GM23338 (cell line): ENCODE data around the gene TERT. TPM values are rescaled to one million over a fixed set of nuclear protein-coding genes. Genes with fewer than 3 reads are reported as not detected.

Experiments
- ATAC-seq: fragments of 200-7000 bp; cut with Tn5 transposase; 3 replicates; pipeline ENCODE4 v1.9.1; 2020
- DNase-seq: peaks from one replicate; pipeline ENCODE4 v3.0.0-alpha.2; 2015; ENCODE audit warnings: low spot score
- H2AFZ ChIP-seq: fragments of 200-600 bp; sonication (generic); 2 replicates; pipeline ENCODE4 v1.8.0; 2016; ENCODE audit warnings: antibody characterized with exemption, mild to moderate bottlenecking, moderate library complexity
- H3F3A ChIP-seq: fragments of 200-600 bp; sonication (generic); replicated peaks from 2 replicates; pipeline ENCODE4 v1.8.0; 2017; ENCODE audit warnings: antibody characterized with exemption, mixed run types, low read depth
- H3K27ac ChIP-seq: fragments of 200-600 bp; sonication (generic); 2 replicates; pipeline ENCODE4 v1.6.1; 2016; ENCODE audit warnings: low read depth
- H3K27me3 ChIP-seq: fragments of 200-600 bp; sonication (generic); 2 replicates; pipeline ENCODE4 v1.8.0; 2016; ENCODE audit warnings: mild to moderate bottlenecking, mixed run types, moderate library complexity; ENCODE audit not compliant: insufficient read depth
- H3K36me3 ChIP-seq: fragments of 200-600 bp; sonication (generic); 2 replicates; pipeline ENCODE4 v1.8.0; 2016; ENCODE audit warnings: mild to moderate bottlenecking; ENCODE audit not compliant: insufficient read depth
- H3K4me1 ChIP-seq: fragments of 200-600 bp; sonication (generic); 2 replicates; pipeline ENCODE4 v1.8.0; 2016; ENCODE audit warnings: mild to moderate bottlenecking, moderate library complexity; ENCODE audit not compliant: insufficient read depth
- H3K4me2 ChIP-seq: fragments of 200-600 bp; sonication (generic); 2 replicates; pipeline ENCODE4 v1.7.1; 2017; ENCODE audit warnings: mixed run types
- H3K4me3 ChIP-seq: fragments of 200-600 bp; sonication (generic); 2 replicates; pipeline ENCODE4 v1.6.1; 2016; ENCODE audit warnings: mixed run types
- H3K79me2 ChIP-seq: fragments of 200-600 bp; sonication (generic); replicated peaks from 2 replicates; pipeline ENCODE4 v1.8.0; 2017; ENCODE audit warnings: mild to moderate bottlenecking; ENCODE audit not compliant: insufficient read depth
- H3K9me2 ChIP-seq: fragments of 200-600 bp; sonication (generic); 2 replicates; pipeline ENCODE4 v1.8.0; 2017; ENCODE audit not compliant: insufficient read depth
- H4K20me1 ChIP-seq: fragments of 200-600 bp; sonication (generic); replicated peaks from 2 replicates; pipeline ENCODE4 v1.8.0; 2017; ENCODE audit warnings: mild to moderate bottlenecking; ENCODE audit not compliant: insufficient read depth
- H3K27ac Mint-ChIP-seq: 2 replicates; pipeline ENCODE4 v1.8.0; 2020; ENCODE audit warnings: inconsistent platforms, mild to moderate bottlenecking, moderate library complexity, mixed read lengths
- H3K27me3 Mint-ChIP-seq: 3 replicates; pipeline ENCODE4 v1.8.0; 2022; ENCODE audit warnings: low read depth, mild to moderate bottlenecking, moderate library complexity, mixed read lengths, inconsistent platforms; ENCODE audit not compliant: insufficient read depth, poor library complexity
- H3K36me3 Mint-ChIP-seq: 3 replicates; pipeline ENCODE4 v1.8.0; 2021; ENCODE audit warnings: low read depth, mild to moderate bottlenecking, inconsistent platforms, moderate library complexity, mixed read lengths
- H3K4me1 Mint-ChIP-seq: 3 replicates; pipeline ENCODE4 v1.8.0; 2020; ENCODE audit warnings: mild to moderate bottlenecking, inconsistent platforms, mixed read lengths
- H3K4me3 Mint-ChIP-seq: 3 replicates; pipeline ENCODE4 v1.8.0; 2021; ENCODE audit warnings: moderate library complexity, mild to moderate bottlenecking, inconsistent platforms, mixed read lengths
- H3K9me3 Mint-ChIP-seq: 3 replicates; pipeline ENCODE4 v1.8.0; 2020; ENCODE audit warnings: moderate library complexity, mild to moderate bottlenecking, inconsistent platforms, mixed read lengths
- CREB1 ChIP-seq: fragments of 250-450 bp; sonication (Bioruptor Pico); IDR thresholded peaks from 2 replicates; pipeline ENCODE4 v1.5.0; 2020; ENCODE audit warnings: low read depth, mild to moderate bottlenecking, moderate library complexity
- EZH2phosphoT487 ChIP-seq: fragments of 200-600 bp; sonication (generic); IDR thresholded peaks from one replicate; pipeline ENCODE4 v1.8.1; 2018; ENCODE audit warnings: antibody characterized with exemption; ENCODE audit not compliant: unreplicated experiment
- polyA plus RNA-seq: library from polyadenylated mRNA; unstranded; fragments of >200 nt; fragmentation: Nextera tagmentation; extraction: Ambion mirVana; gene quantifications from 2 replicates; pipeline ENCODE4 v1.2.1, GENCODE V29; 2016
- total RNA-seq: library from RNA; depleted of rRNA; stranded (reverse); fragments of >200 nt; shearing (Covaris generic); gene quantifications from 2 replicates; pipeline ENCODE4 v1.2.3, GENCODE V29; 2014
- TF ChIP-seq, protein P1 (sequence below): fragments of 250-450 bp; sonication (Bioruptor Pico); IDR thresholded peaks from 2 replicates; pipeline ENCODE4 v1.5.0; 2020; ENCODE audit warnings: mild to moderate bottlenecking, moderate library complexity

The TERT gene
- total and polyA plus RNA-seq, 2 experiments from 2014 or later: 9.8 to 46.4 TPM

DNA sequence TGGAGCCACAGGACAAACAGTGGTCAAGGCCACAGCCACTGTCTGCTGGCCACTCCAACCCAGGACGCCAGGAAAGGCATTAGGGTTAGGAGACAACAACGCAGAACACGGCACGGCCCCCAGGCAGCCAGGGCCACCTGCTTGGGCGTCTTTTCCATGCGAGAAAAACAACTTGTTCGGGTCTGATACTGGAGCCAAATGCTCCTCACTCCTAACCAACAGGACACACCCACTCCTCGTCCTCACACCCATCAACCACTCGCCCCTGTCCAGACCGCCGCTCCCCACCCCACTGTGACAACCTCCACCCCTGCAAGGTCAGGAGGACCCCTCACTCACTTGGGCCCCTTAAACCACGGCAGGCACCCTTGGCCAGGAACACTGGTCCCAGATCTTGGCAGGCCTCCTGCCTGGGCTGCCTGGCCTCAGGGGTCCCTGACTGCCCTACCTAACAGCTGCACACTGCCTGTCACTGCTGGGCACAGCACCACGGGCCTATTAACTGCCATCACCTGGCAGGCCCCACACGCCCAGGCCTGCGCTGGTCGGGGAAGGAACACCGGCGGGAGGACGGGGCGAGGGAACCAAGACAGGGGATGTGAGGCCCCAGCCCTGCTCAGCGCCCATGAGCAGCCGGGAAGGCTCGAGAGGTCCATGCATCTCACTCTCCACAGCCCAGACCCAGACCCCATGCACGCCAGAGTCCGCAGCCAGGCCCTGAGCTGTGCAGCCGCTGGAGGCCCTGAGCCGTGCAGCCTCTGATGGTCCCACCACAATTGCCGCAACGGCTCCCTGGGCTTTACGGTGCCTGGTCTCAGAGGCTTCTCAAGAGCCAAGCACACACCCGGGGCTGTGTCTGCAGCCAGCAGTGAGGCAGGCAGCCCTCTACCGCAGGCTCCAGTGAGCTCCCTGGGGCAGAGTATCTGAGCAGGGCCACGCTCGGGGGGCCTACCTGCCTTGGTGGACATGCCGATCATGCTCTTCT lies 36.3 kb upstream of the TERT start:
- DNase-seq: no peak
- Mint-ChIP-seq H3K9me3 (no peaks in the 10 kb centered on the region; the same call in 1 of the 3 replicates), H3K4me1 (peaks cover 8% of the 10 kb centered on the region; the same call in 1 of the 3 replicates), H3K36me3 (peaks cover 82% of the 10 kb centered on the region), H3K4me3 (no peak overlapping the region), H3K27me3 (peaks cover 14% of the 10 kb centered on the region), H3K27ac (no peak overlapping the region)
- Histone ChIP-seq H3K4me2 (no peak overlapping the region), H3F3A (no peaks in the 10 kb centered on the region), H3K27ac (no peak overlapping the region), H2AFZ (no peak overlapping the region), H3K79me2 (peaks cover 8% of the 10 kb centered on the region; the same call in 1 of the 2 replicates), H3K36me3 (peaks cover 16% of the 10 kb centered on the region), H3K4me3 (no peak overlapping the region), H3K9me2 (no peaks in the 10 kb centered on the region), H4K20me1 (0 out of 2 replicates have a peak, but pooled peaks cover 5% of the 10 kb centered on the region), H3K27me3 (no peaks in the 10 kb centered on the region), H3K4me1 (no peaks in the 10 kb centered on the region)
- no peak for ATAC-seq
- TF ChIP-seq, protein P1, sequence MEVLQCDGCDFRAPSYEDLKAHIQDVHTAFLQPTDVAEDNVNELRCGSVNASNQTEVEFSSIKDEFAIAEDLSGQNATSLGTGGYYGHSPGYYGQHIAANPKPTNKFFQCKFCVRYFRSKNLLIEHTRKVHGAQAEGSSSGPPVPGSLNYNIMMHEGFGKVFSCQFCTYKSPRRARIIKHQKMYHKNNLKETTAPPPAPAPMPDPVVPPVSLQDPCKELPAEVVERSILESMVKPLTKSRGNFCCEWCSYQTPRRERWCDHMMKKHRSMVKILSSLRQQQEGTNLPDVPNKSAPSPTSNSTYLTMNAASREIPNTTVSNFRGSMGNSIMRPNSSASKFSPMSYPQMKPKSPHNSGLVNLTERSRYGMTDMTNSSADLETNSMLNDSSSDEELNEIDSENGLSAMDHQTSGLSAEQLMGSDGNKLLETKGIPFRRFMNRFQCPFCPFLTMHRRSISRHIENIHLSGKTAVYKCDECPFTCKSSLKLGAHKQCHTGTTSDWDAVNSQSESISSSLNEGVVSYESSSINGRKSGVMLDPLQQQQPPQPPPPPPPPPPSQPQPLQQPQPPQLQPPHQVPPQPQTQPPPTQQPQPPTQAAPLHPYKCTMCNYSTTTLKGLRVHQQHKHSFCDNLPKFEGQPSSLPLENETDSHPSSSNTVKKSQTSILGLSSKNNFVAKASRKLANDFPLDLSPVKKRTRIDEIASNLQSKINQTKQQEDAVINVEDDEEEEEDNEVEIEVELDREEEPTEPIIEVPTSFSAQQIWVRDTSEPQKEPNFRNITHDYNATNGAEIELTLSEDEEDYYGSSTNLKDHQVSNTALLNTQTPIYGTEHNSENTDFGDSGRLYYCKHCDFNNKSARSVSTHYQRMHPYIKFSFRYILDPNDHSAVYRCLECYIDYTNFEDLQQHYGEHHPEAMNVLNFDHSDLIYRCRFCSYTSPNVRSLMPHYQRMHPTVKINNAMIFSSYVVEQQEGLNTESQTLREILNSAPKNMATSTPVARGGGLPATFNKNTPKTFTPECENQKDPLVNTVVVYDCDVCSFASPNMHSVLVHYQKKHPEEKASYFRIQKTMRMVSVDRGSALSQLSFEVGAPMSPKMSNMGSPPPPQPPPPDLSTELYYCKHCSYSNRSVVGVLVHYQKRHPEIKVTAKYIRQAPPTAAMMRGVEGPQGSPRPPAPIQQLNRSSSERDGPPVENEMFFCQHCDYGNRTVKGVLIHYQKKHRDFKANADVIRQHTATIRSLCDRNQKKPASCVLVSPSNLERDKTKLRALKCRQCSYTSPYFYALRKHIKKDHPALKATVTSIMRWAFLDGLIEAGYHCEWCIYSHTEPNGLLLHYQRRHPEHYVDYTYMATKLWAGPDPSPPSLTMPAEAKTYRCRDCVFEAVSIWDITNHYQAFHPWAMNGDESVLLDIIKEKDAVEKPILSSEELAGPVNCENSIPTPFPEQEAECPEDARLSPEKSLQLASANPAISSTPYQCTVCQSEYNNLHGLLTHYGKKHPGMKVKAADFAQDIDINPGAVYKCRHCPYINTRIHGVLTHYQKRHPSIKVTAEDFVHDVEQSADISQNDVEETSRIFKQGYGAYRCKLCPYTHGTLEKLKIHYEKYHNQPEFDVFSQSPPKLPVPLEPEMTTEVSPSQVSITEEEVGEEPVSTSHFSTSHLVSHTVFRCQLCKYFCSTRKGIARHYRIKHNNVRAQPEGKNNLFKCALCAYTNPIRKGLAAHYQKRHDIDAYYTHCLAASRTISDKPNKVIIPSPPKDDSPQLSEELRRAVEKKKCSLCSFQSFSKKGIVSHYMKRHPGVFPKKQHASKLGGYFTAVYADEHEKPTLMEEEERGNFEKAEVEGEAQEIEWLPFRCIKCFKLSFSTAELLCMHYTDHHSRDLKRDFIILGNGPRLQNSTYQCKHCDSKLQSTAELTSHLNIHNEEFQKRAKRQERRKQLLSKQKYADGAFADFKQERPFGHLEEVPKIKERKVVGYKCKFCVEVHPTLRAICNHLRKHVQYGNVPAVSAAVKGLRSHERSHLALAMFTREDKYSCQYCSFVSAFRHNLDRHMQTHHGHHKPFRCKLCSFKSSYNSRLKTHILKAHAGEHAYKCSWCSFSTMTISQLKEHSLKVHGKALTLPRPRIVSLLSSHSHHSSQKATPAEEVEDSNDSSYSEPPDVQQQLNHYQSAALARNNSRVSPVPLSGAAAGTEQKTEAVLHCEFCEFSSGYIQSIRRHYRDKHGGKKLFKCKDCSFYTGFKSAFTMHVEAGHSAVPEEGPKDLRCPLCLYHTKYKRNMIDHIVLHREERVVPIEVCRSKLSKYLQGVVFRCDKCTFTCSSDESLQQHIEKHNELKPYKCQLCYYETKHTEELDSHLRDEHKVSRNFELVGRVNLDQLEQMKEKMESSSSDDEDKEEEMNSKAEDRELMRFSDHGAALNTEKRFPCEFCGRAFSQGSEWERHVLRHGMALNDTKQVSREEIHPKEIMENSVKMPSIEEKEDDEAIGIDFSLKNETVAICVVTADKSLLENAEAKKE (CRISPR knock-in tag): no peak
- TF ChIP-seq CREB1: no peak
- no peak for TF ChIP-seq EZH2phosphoT487
